NCI-H2171 treated with DMSO at 0.1 percent for 48 hours (cell line): ENCODE measurements around the gene BIRC5.
"Not testable (repeated sequence)": the region's sequence is repeated elsewhere in the genome, so short reads cannot be mapped to it uniquely, and the experiment has no call there.

Source experiments
- DNase-seq: peaks from one replicate; lab custom pipeline; 2025; lab: John Stamatoyannopoulos, UW

Gene BIRC5

DNA sequence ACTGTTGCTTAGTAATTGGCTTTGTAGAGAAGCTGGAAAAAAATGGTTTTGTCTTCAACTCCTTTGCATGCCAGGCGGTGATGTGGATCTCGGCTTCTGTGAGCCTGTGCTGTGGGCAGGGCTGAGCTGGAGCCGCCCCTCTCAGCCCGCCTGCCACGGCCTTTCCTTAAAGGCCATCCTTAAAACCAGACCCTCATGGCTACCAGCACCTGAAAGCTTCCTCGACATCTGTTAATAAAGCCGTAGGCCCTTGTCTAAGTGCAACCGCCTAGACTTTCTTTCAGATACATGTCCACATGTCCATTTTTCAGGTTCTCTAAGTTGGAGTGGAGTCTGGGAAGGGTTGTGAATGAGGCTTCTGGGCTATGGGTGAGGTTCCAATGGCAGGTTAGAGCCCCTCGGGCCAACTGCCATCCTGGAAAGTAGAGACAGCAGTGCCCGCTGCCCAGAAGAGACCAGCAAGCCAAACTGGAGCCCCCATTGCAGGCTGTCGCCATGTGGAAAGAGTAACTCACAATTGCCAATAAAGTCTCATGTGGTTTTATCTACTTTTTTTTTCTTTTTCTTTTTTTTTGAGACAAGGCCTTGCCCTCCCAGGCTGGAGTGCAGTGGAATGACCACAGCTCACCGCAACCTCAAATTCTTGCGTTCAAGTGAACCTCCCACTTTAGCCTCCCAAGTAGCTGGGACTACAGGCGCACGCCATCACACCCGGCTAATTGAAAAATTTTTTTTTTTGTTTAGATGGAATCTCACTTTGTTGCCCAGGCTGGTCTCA is 11.2 kb downstream of the BIRC5 start:
- peak; percentile 47 for DNase-seq

DNA sequence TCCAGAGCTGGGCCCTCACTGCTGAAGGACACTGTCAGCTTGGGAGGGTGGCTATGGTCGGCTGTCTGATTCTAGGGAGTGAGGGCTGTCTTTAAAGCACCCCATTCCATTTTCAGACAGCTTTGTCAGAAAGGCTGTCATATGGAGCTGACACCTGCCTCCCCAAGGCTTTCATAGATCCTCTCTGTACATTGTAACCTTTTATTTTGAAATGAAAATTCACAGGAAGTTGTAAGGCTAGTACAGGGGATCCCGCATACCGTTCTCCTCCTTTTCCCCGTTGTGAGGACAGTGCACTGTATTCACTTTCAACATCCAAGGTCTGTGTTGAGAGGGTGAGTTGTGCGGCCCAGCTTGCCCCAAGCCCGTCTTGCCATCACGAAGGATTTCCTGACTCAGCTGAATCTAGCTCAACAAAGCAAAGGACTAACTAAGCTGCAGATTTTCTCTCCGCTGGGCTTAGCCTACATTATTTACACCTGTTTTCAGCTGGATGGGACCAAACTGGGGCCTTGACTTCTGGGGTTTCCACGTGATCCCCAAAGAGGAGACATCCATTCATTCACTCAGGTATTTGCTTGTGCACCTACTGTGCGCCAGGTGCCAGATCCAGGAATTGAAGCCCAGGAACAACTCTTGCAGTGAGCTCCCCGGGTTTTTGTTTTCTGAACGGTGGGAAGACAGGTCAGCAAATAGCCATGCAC is 12.2 kb downstream of the BIRC5 start:
- no peak for DNase-seq

DNA sequence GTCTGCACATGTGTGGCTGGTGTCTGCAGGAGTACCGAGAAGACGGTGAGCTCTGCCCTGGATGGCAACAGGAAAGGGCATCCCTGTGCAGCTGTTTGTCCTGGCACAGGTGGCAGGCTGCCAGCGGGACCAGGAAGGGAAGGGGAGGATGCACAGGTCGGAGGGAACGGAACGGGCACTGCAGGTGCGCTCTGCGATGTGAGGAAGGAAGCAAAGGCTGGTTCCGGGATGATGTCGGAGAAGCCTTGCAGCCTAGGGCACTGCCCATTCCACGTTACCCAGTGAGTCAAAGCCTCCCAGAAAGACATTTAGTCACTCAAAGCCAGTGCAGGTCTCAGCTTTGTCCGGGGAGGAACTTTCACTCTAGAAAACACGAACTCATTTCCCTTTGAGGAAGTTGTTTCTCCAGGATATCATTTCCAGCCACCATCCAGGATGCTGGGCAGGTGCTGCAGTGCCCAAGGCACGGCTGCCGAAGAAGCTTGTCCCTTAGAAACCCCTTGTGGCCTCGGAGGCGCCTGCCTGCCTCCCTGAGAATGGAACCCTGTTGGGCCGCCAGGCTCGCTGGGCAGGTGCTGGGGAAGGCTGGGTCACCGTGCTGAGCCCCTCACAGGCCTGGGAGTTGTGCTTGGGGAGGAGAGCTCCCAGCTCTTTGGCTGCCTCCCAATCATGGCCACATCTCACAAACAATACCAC is 12.9 kb downstream of the BIRC5 start:
- no peak for DNase-seq

DNA sequence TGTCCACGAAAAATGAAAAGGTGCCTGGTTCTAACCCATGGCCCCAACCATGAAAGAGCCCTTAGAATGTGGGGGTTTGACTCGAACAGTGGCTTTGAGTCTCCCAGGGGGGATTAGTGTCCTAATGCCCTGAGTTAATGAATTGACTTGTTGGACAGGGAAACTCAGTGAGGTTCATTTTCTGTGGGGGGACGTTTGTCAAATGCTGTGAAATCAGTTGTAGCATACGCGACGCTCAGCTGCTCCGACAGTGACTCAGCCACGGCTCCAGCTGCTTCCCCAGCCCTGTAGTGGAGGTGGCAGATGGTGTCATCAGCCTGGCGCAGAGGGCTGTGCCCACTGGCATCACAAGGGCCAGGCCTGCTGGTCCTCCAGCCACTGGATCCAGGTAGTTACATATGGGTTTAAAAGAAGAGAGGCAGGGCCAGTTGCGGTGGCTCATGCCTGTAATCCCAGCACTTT is 13.4 kb downstream of the BIRC5 start:
- DNase-seq, result peak; percentile 90

DNA sequence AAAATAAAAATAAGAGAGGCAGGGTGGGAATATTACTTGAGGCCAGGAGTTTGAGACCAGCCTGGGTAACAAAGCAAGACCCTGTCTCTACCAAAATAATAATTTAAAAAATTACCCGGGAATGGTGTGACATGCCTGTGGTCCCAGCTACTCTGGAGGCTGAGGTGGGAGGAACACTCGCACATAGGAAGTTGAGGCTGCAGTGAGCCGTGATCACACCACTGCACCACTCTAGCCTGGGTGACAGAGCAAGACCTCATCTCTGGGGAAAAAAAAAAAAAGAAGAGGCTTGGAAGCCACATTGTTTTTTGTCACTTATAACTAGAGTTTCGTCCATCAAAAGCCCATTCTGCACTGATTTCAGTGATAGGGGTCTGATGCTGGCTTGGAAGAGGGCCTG is 14.1 kb downstream of the BIRC5 start:
- no peak for DNase-seq

DNA sequence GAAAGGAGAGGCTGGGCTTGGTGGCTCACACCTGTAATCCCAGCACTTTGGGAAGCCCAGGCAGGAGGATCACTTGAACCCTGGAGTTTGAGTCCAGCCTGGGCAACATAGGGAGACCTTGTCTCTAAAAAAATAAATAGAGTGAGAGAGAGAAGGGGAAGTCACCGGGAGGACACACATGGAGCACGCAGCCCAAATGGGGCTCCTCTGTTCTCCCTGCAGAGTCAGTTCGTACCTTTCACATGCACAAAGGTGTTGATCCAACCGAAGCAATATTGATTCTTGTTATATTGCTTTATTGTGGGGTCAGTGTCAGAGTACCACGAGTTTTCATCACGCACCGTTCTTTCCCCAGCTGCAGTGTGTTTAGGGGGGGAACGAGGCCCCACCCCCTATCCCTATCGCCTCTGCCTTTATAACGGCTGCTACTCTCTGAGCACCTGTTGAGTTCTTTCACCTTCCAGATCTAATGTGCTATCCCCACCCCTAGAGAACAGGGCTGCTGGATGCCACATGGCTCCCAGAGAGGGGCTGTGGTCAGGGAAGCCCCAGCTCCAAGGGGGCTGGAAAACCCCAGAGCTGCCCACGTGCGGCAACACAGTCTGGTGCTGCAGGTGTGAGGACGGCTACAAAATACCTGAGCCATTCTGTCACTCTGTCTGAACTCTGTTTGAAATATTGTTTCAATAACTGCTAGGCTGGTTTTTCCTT is 16.4 kb downstream of the BIRC5 start:
- DNase-seq, result no peak

DNA sequence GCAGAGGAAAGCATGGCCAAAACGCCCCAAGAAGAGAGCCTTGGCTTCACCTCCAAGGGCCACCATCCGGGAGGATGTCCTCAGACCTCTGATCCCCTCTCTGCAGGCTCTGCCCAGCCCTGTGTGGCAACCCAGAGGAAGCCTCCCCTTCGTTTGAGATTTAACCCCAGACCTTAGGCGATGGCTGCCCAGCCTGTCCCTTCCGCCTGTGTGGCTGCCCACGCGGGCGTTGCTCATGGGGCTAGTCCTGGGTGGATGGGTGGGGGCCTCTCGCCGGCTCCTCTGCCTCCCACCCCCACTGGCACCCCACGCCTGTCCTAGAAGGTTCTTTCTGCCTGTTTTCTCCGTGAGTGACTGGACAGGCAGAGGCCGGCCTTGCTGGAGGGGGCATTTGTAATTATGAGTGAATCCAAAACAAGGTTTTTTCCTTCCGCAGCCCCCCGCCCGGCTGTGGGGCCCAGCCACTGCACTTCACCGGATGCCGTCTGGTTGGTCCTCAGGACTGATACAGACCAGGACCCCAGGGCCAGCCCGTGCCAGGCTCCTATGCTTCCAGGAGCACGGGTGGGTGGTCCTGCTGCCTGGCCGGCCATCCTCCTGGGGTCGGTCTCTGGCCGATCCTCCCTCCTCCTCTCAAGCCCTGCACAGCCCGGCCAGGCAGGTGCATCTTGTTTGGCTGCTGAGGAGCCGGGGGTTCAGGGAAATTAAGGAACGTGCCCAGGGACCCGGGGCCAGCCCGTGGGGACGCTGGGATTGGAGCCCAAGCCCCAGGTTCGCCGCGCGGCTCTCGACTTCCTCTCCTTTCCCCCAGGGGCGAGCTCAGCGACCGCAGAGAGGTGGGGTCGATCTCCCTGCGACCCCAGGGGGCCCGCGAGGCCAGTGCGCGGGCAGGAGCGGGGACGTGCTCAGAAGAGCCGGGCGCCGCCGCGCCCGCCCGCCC is 17.2 kb downstream of the BIRC5 start, which contains the start of gene TMEM235:
TSS of gene TMEM235 (plus strand) at position 636 of the 940 bp plus-strand sequence. CDS start 393 bp downstream, outside the sequence.
- no peak for DNase-seq

DNA sequence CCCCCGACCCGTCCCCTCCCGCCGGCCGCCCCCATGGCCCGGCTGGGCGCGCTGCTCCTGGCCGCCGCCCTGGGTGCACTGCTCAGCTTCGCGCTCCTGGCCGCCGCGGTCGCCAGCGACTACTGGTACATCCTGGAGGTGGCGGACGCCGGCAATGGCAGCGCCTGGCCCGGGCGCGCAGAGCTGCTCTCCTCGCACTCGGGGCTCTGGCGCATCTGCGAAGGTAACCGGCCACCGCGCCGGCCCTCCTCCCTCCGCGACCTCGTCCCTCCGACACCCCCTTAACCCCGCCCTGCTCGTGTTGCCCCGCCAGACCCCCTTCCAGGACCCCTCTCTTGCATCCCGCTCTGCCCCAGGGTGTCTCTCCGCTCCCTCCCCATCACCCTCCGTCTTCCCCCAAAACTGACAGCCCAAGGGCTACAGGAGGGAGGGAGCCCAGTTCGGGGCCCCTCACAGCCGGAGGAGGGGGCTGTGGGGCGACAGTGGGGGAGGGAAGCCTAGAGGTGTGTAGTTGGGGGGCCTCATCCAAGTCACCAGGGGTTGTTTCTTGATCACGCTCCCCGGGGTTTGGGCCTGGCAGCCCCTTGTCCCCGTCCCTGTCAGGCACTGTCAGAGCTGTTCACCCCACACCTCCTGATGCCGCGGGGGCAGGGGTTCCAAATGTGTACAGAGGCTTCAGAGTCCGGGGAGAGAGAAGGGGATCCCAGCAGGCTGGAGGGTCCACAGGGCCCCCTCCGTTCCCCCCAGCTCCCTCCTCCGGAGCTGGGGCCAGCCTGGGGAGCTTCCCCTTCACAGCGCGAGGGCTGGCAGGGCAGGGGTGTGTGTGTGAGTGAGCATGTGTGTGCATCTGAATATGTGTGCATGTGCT is 18.2 kb downstream of the BIRC5 start:
- no peak for DNase-seq

DNA sequence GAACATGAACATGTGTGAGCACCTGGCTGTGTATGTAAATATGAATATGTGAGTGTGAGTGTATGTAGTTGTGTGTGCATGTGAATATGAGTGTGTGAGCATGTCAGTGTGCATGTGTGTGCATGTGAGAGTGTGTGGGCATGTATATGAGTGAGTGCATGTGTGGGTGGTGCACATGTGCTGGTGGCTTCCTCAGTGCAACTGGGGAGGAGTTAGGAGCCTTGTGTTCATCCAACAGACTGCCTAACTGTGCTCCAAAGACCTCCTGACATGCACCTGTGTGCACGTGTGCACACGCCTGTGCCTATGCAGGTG is 18.8 kb downstream of the BIRC5 start:
- DNase-seq, result no peak

DNA sequence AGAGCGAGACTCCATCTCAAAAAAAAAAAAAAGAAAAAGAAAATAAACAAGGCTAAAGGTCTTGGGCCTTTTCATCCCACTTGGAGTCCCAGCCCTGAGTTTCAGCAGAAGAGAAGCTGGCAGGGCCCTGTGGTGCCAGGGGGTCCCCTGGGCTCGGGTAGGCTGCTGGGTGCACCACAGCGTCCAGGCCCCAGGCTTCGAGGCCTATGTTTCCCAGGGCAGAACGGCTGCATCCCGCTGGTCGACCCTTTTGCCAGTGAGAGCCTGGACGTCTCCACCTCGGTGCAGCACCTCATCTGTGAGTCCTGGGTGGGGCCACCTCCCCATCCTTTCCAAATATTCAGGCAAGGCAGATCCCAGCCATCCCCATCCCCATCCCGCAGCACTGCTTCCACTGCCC is 19.6 kb downstream of the BIRC5 start:
- DNase-seq, result no peak

DNA sequence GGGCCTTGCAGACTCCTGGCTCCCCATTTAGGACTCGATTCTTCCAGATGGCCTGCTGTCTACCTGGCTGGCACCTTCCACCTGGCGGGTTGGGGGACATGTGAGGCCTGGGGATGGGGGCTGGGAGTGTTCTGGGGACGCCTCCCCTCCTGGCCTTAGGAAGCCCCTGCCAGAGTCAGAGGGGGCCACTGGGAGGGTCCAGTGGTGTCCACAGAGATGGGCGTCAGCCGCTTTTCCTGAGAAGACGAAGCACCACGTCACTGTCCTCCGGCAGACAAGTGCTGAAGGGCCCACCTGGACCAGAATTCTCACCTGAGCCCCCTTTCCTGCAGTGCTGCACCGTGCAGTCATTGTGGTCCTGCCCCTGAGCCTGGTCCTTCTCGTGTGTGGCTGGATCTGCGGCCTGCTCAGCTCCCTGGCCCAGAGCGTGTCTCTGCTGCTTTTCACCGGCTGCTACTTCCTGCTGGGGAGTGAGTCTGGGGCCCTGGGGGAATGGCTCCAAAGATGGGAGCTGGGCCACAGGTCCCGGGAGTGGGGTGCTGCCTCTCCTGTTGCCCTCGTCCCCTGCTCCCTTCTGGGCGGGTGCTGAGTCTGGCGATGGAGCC is 20.3 kb downstream of the BIRC5 start:
- DNase-seq, result no peak

DNA sequence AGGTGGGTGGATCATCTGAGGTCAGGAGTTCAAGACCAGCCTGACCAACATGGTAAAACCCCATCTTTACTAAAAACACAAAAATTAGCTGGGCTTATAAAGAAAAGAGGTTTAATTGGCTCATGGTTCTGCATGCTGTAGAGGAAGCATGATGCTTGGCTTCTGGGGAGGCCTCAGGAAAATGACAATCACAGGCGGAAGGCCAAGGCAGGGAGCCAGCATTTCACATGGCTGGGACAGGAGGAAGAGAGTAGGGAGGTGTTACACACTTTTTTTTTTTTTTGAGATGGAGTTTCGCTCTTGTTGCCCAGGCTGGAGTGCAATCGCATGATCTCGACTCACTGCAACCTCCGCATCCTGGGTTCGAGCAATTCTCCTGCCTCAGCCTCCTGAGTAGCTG is 21.0 kb downstream of the BIRC5 start:
- DNase-seq, result not testable (repeated sequence)

DNA sequence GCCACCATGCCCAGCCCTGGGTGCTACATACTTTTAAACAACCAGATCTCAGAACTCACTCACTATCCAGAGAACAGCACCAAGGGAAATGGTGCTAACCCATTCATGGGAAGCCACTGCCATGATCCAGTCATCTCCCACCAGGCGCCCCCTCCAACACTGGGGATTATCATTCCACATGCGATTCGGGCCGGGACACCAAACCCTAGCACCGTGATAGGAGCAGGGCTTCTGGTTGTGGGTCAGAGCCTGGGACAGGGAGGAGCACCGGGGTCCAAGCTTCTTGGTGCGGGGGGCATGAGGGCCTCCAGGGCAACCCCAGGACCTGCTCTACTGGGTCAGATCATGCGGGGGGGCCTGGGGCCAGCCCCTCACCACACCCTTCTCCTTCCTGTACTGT is 21.8 kb downstream of the BIRC5 start:
- DNase-seq, result no peak

DNA sequence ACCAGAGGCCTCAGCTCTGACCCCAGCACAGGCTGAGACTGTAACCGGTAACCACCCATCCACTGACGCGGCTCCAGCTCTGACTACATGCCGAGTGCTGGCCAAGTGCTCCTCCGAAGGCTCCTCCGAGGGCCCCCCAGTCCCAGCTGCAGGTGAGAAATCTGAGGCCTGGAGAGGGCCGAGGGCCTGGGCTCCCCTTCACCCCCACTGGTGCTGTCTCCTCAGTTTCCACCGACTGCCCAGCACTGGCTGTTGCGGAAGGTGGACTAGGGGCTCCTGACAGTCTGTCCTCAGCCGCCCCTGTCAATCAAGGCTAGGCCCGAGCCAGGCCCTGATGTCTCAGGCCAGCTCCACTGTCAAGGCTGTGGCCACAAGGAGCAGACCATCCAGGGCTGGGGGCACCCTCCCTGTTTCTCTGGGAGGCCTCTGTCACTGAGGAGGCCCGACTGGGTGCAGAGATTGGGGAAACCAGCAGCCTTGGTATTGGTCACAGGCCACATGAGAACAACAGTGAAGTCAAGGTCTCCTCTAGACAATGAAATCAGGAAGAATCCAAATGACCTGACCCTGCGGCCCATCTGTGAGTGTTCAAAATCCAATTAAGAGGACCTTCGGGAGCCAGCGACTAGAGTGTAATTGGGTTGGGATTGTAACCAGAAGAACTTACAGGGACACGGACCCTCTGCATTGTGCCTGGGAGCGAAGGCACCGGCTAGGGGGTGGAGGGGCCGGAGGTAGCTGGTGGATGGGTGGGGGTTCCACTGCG is 22.5 kb downstream of the BIRC5 start:
- DNase-seq, result no peak

DNA sequence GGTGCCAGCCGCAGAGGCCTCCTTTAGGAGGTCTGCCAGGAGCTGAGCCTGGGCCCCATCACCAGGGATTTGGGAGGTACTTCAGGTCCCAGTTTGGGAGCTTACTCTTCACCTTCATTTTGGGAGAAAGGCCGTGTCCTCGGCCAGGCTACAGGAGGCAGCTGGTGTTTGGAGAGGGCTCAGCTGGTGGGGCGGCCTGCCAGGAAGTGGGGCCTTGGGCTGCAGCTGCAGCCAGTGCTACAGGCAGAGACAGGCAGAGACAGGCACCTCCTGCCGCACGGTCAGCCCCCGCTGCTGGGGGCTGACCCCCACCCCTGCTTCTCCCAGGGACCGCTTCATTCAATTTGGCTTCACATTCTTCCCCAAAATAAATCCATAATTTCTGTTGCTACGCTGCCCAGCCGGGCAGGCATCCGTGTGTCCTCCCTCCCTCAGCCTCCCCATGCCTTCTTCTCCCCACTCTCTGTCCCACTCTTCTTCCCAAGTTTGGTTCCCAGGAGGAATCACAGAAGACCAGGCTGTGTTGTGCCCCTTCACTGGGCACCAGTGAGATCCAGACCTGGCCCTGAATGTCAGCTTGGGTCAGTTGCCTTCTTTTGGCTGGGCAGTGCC is 23.5 kb downstream of the BIRC5 start:
- peak; percentile 51 for DNase-seq

DNA sequence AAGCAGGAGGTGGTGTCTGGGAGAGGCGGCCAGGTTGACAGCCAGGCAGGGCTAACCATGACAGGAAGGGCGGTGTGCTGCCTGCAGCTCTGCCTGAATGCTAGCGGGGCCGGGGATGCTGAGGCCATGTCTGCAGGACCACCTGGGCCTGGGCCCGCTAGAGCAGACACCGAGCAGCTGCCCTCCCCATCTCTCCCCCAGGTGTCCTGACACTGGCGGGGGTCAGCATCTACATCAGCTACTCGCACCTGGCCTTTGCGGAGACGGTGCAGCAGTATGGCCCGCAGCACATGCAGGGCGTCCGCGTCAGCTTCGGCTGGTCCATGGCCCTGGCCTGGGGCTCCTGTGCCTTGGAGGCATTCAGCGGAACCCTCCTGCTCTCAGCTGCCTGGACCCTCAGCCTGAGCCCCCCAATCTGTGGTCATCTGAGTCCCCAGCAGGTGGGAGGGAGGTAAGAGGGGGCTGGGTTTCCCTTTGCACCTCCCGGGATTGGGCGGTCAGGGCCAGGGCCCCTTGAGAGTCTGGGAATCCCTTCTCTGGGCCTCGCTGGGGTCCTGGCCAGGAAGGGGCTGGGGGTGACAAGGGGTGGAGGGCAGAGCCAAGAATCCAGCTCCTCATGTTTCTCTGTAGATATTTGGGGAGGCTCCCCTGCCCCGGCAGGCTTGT is 24.9 kb downstream of the BIRC5 start:
- DNase-seq, result no peak

DNA sequence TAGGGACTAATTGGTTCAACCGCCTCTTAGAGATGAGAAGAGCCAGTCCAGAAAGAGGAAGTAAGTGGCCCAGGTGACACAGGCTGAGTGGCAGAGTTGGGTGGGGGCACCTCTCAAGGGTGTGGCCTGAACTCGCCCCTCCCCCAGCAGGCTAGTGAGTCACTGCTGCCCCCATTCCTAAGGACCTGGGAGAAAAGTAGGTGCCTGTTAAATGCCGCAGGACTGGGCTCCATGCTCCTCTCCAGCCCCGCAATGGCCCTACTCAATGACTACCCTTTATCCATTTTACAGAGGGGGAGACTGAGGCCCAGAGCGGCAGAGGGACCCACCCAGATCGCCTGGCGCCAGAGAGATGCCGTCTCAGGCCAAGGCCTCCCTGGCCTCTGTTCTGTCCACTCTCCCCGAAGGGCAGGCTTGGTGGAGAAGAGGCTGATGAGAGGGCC is 25.5 kb downstream of the BIRC5 start:
- DNase-seq, result no peak
